ENCODE results near the gene ACSF3. TPM values are rescaled to one million over a fixed set of nuclear protein-coding genes. Genes with fewer than 3 reads are reported as not detected.

ACSF3 gene
- total RNA-seq, 1 experiment from 2014 or later: 74.5 TPM

- peaks cover 2% of the 10 kb centered on the region; the same call in 1 of the 2 replicates for H4K20me1 ChIP-seq (ENCODE audit: insufficient read depth)
- no peak overlapping the region for H2AFZ ChIP-seq (ENCODE audit: low read depth, low read length, poor library complexity, severe bottlenecking)
- intact Hi-C loops (cut with micrococcal nuclease): no loop called here
- RAD21 ChIA-PET (ENCODE audit: low non-redundant PET in 1 of 2, low total read pairs in 2 of 2, uncharacterized antibody in 2 of 2, unreplicated experiment in 2 of 2): no interaction called here
- H3K4me1 ChIP-seq (ENCODE audit: control insufficient read depth in 1 of 2, insufficient read depth in 2 of 2, low read length in 2 of 2): peaks cover 0 to under 1% of the 10 kb centered on the region in 2 experiments; a peak in 1 of 4 replicates
- H3K9me2 ChIP-seq (ENCODE audit: insufficient read depth): no peaks in the 10 kb centered on the region
- H3K27me3 ChIP-seq (ENCODE audit: insufficient read depth, low read length): no peaks in the 10 kb centered on the region
- ATAC-seq (no peak), DNase-seq (ENCODE audit: low read depth, low spot score) (no peak)
- H3K4me3 ChIP-seq (replicated peaks in 1 of 2; ENCODE audit: low read depth in 1 of 2, low read length in 2 of 2): no peak overlapping the region
- BruUV-seq (replicated peaks): no TSS peak
- H3K27ac ChIP-seq (ENCODE audit: low read depth, low read length): no peak overlapping the region
- no peak overlapping the region for H3K4me2 ChIP-seq (ENCODE audit: low read length)
- peaks cover 28 to 40% of the 10 kb centered on the region in 2 experiments for H3K36me3 ChIP-seq (ENCODE audit: control insufficient read depth in 1 of 2, insufficient read depth in 2 of 2, low read length in 2 of 2)
- CTCF ChIA-PET: no interaction called here
- H3K79me2 ChIP-seq (ENCODE audit: insufficient read depth, low read length): peaks cover 31% of the 10 kb centered on the region
- no peak for TF ChIP-seq CBX3 (IDR thresholded peaks at IDR 0.05; ENCODE audit: low read depth)
- TF ChIP-seq ZFX (IDR thresholded peaks at IDR 0.05): no peak
- TF ChIP-seq EZH2 (IDR thresholded peaks at IDR 0.05): no peak
- TF ChIP-seq YY1 (IDR thresholded peaks at IDR 0.05; ENCODE audit: extremely low read depth, insufficient replicate concordance, low read depth, low read length): no peak
- TF ChIP-seq SP1 (IDR thresholded peaks at IDR 0.05; ENCODE audit: low read depth): no peak
- TF ChIP-seq POLR2A (IDR thresholded peaks at IDR 0.05; ENCODE audit: borderline replicate concordance, extremely low read depth, insufficient read depth, insufficient read length): no peak
- TF ChIP-seq SRF (IDR thresholded peaks at IDR 0.05; ENCODE audit: low read depth): no peak
- no peak for TF ChIP-seq ATF3 (IDR thresholded peaks at IDR 0.05)
- no peak for TF ChIP-seq REST (IDR thresholded peaks at IDR 0.05; ENCODE audit: low read depth)
- TF ChIP-seq POLR2AphosphoS5 (IDR thresholded peaks at IDR 0.05; ENCODE audit: low read depth, low read length): no peak
- no peak for TF ChIP-seq CEBPB (IDR thresholded peaks at IDR 0.05; ENCODE audit: low read depth)
- no peak for TF ChIP-seq ZBTB33 (IDR thresholded peaks at IDR 0.05; ENCODE audit: extremely low read depth, insufficient replicate concordance, low read length)
- TF ChIP-seq ZNF274 (IDR thresholded peaks at IDR 0.05; ENCODE audit: low read depth, low read length): no peak
- TF ChIP-seq JUND (IDR thresholded peaks at IDR 0.05): no peak
- no peak for TF ChIP-seq SIN3A (IDR thresholded peaks at IDR 0.05; ENCODE audit: low read depth)
- TF ChIP-seq CTCF (IDR thresholded peaks at IDR 0.05 in 2 of 3, conservative IDR thresholded peaks at IDR 0.05 in 1 of 3; ENCODE audit: borderline replicate concordance in 1 of 3, insufficient read depth in 1 of 3, low read depth in 2 of 3, low read length in 2 of 3): no peak
- no peak for TF ChIP-seq MAX (IDR thresholded peaks at IDR 0.05)
- TF ChIP-seq TCF7L2 (IDR thresholded peaks at IDR 0.05; ENCODE audit: borderline replicate concordance, extremely low read depth, insufficient read depth, insufficient read length): no peak
- no peak for TF ChIP-seq FOSL1 (IDR thresholded peaks at IDR 0.05; ENCODE audit: low read depth)
- no peaks in the 10 kb centered on the region for H3K9me3 ChIP-seq (ENCODE audit: control insufficient read depth in 1 of 2, insufficient read depth in 1 of 2, low read depth in 1 of 2, low read length in 2 of 2)
- no peak overlapping the region for H3K9ac ChIP-seq (ENCODE audit: low read length)
- POLR2A ChIA-PET: no interaction called here
Observed at GRCh38 chr16:89103156-89103555, 9.5 kb downstream of the ACSF3 start.
